ENCODE measurements around the gene CTSL.

The CTSL gene

DNA sequence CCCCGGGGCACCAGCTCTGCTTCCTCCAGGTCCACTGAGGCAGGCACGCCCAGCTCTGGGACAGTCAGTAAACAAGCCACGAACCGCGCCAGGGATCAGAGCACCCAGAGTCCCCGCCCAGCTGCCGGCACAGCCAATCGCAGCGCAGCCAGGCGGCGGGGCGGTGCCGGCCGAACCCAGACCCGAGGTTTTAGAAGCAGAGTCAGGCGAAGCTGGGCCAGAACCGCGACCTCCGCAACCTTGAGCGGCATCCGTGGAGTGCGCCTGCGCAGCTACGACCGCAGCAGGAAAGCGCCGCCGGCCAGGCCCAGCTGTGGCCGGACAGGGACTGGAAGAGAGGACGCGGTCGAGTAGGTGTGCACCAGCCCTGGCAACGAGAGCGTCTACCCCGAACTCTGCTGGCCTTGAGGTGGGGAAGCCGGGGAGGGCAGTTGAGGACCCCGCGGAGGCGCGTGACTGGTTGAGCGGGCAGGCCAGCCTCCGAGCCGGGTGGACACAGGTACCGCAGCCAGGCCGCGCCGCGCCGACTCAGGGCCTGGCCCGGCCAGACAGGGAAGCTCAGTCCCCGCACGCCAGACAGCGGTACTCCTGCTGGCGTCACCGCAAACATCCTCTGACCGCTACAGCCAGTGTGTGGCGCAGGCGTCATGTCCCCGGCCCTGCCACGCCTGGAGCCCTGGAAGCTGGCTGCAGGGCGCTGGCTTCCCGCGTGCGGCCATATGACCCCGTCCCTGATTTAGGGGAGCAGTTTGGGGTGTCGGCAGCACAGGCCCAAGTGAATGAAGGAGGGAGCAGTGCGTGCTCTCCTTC is at the start of gene CTSL:
TSS of gene CTSL (plus strand) at position 220 of the 810 bp plus-strand sequence. CDS start 1,485 bp downstream, outside the sequence.
- DNase-seq (ENCODE audit: low read depth): peak; percentile 54

DNA sequence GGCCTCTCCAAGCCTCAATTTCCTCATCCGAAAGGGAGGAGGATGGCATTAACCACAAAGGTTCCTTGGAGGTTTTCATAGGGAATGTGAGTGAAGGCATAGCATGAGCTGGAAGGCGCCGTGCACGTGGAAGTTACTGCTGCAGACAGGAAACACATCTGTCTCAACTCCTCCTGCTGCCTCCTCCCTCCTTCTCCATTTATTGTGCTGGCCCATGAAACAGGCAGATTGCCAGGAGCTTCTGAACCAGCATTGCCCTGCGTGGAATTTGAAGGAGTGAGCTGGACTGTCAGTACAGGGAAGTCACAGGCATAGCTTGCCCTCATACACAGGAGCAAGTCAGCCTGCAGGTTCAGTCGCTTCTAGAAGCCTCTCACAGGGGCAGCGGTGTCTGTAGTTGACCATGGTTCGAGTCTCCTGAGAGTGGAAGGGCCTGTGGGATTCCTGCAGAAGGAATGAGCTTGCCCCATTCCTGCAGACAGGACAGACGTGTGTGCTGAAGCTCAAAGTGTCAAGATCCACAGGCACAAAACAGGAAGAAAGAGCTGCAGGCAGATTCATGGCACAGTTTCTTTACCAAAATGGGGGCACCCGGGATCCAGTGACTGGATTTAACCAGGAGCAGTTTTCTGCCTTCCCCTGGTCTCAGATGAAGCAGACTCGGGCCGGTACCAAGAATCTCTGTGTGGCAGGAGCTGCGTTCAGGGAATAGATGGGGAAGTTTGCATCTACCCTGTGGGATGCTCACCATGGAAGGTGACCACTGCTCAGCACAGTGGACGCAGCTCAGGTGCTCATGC is 48.7 kb upstream of the CTSL start:
- no peak for DNase-seq (ENCODE audit: low read depth)

DNA sequence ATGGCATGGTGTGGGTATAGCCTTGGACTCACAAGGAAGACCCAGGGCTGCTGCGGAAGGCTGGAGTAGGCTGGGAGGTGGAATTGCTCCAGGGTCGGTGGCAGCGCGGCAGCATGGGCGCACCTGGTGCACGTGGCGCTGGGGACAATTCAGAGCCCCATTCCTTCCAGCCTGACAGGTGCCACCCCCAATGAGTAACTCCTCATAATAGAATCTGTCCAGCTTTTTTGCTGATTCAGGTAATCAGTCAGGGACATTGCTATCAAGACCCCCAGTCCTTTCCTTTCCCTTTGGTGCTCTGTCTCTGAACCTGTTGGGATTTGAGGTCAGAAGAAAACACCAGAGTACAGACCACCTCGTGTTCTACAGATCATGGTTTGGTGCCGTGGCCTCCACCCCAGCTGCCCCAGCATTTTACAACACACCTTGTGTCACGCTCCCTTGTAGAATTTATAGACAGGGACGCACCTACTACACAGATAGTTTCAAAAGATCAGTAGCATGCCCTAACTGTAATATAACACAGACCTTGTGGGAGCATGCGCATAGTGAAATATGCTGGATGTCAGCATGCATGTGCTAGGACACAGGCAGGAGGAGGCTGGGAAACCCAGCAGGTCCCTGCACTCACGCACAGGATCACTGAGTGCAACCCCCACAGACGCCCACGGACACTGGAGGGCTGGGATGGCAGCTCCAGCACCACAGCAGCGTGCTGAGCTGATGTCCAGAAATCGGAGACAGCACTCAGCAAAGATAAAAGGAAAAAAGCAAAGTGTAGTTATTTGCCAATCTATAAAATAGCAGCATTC is 47.9 kb upstream of the CTSL start:
- no peak for DNase-seq (ENCODE audit: low read depth)

DNA sequence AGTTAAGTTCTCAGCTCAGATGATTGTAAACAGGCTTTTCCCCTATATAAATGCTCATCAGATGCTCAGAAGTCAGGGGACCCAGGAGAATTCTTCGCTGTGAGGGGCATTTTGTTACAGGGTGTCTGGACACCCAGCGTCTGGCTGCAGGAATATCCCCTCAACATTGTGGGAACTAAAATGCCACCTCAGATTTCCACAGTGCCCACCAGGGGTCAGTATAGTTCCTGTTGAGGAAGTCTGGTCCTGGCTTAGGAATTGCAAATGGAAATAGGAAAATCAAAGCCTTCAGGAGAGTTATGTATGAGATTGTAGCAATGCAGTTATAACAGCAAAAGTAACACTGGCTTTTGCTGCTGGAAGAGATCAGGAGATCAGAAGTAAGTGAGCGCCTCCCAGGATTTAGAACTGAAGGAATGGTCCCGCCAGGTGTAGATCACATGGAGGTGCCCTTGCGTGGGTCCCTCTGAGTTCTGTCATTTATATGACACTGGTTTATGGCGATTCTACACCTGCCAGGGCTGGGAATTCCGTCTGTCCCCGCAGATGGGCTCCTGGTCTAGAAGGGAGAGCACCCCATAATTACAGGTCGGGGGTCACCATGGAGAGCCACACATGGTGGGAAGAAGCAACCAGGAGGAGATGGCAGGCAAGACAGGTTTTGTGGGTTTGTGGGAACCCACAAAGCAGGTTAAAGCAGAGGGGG is 47.1 kb upstream of the CTSL start:
- DNase-seq (ENCODE audit: low read depth): peak; percentile 23

DNA sequence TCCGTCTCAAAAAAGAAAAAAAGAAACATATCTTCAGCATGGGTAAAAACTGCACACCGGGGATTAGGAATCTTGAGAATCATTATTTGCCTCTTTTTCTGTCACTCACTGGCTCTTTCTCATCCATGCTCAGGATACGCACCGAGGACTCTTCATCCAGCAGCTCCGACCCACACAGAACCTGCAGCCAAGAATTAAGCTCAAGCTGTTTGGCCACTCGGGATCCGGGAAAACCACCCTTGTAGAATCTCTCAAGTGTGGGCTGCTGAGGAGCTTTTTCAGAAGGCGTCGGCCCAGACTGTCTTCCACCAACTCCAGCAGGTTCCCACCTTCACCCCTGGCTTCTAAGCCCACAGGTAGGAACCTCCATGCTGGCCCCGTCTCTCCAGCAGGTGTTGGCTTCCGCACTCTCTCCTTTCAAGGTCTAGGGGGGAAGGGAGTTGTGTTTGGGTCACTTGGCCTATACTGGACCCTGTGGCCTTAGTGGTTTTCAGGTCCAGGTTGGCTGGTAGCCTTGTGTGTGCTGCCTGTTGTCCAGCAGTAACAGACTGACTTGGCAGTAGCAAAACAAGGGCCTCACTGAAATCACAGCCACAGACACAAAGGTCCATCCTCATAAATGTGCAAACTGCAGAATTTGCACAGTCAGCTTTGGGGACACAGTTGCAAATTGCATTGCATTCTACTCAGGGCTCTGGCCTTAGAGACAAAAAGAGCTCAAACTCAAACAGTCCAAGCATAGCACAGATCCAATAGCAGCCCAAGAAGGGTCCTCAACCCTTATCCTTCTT is 44.5 kb upstream of the CTSL start:
- DNase-seq (ENCODE audit: low read depth): no peak

DNA sequence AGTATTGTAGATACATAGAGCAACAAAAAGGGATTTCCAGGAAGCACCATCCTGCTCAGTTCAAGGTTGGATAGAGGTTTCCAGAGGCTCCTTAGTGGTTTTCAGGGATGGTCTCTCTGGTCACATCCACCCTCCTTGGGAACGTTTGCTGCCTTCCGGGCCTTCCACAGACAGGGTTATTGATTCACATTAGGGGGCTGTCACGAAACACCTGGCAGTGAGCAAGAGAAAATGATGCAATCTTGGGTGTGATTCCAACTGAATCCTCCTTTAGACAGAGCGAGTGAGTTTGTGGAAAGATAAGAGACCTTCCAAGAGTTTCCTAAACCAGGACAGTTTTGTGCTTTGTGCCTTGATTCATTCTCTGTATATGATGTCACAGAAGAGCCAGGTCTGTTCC is 43.8 kb upstream of the CTSL start:
- no peak for DNase-seq (ENCODE audit: low read depth)

DNA sequence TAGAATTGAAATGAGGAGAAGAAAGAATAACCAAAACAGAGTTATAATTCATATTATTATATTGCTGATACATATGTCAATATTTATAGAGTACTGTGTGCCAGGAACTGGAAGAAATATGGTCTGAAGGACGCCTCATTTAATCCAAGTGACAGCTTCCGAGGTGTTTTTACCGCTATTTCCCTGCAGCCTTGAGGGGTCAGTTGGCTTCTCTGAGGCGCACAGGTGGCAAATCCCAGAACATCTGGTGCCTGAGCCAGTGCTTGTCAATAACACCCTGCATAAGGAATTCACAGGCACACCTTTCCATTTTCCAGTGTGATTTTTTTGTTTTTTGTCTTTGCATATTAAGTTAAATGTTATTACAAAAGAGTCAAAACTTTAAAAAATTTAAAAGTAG is 43.3 kb upstream of the CTSL start:
- no peak for DNase-seq (ENCODE audit: low read depth)

DNA sequence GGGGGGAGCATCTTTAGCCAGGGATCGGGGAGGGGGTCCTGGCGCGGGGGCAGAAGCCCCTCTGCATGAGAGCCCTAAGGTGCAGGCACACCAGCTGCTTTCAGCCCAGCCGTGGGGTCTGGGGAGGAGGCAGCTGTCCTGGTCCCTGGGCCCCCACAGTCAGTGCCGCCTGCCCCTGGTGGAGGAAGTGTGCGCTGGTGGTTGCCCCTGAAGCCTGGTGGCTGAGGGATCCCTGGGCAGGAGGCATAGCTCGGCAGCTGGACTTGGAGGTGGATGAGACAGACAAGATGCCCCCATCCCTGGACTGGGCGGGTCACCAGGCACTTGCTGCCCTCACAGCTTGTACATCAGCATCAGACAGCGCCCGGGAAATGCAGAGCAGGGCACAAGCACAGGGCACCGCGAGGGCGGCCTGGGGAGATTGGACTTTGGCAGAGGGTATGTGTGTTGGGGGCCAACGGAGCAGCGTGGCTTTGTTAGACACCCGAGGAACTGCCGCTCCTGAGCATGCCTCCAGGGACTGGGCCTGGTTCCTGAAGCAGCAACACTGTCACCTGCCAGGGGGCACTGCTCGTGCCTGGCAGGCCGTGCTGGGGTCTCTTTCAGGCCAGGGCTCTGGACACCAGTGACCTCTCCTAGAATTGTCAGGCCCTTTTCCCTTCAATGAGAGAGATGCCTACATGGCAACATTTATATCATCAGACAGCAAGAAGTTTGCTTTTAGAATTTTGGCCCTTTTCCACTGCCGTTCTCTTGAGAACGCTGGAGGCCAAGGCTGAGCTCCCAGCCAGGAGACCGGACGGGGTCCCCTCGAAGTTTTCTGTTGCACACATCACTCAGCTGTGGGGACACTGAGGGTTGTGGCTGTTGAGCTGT is 41.9 kb upstream of the CTSL start:
- DNase-seq (ENCODE audit: low read depth): no peak

DNA sequence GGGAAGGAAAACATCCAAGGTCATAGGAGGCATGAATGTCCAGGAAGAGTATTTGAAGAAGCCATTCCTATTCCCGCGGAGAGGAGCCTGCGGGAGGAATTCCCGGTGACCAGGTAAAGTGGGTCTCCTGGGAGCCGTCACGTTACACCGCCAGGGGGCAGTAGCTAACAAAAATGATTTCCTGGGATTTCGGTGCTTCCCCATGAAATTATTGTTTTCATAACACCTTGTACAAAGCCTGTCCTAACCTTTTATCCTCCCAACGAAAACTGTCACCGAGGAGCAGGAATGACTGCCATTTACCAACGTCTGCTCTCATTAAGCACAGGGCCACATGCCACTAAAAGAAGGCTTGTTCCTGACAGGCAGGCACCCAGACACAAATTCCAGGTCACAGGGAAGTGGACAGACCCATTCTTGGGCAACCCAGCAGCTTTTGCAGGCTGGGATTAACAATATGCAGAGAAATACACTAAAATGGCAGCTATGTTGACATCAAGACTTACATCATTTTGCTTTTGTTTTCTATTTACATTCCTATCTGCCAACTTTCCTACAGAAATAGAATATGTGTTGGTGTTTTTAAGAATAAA is 41.2 kb upstream of the CTSL start:
- no peak for DNase-seq (ENCODE audit: low read depth)

DNA sequence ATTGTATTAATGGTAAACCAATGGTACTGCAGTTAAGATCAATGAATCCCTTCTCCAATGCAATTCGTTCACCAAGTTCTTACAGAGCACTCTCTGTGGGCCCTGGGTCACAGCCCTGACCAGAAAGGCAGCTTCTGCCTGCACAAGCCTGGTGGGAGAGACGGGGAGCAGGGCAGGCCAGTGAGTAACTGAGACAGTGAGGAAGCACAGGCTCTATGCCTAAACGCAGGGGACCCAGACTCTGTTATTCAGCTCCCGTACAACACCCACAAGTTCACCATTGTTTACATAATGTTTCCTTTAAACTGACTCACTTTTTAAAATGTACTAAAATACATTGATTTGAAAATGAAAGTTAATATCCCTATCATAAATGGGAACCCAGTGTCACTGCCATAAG is 40.5 kb upstream of the CTSL start:
- DNase-seq (ENCODE audit: low read depth): no peak

DNA sequence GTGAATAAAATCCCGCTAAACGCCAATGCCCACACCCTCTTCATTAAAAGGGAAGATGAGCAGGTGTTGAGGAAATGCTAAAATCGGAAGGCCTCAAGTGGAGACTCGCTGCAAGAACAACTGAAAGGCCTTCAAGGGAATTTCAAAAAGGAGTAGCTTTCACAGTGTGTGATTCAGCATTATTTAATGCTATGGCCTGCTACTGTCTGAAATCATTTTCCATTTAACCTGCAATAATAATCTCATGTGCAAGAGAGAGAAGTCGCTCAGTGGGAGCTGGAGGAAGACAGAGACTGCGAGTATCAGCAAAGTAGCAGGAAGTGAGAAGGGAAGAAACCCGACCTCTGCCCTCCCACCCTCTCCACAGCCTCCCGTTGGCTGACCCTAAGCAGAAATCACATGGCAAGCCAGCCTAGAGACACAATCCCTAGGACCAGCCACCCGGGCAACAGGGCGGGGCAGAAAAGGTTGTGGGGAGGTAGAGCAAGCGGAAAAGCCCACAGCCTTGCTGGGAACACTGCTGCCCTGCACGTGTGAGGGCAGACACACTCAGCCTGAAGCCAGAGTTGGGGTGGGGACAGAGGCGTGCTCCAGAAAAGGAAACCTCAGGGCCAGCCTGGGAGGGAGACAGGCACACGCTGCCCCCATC is 39.9 kb upstream of the CTSL start:
- DNase-seq (ENCODE audit: low read depth): no peak

DNA sequence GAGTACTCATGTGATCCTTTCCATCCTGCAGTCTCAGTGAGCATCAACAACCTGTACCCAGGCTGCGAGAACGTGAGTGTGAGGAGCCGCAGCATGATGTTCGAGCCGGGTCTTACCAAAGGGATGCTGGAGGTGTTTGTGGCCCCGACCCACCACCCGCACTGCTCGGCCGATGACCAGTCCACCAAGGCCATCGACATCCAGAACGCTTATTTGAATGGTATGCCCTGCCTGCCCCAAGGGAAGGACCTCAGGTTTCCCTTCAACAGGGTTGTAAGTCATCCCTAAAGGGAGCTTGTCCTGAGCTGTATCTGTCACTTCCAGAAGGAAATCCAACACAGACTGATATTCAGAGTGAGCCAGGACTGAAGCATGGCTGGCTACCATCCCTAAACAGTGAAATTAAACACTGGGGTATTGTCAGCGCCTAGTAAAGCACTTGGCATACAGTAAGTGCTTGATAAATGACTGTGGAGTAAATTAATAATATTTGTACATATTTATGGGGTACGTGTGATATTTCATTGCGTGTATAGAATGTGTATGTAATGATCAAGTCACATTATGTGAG is 39.3 kb upstream of the CTSL start:
- DNase-seq (ENCODE audit: low read depth): no peak

DNA sequence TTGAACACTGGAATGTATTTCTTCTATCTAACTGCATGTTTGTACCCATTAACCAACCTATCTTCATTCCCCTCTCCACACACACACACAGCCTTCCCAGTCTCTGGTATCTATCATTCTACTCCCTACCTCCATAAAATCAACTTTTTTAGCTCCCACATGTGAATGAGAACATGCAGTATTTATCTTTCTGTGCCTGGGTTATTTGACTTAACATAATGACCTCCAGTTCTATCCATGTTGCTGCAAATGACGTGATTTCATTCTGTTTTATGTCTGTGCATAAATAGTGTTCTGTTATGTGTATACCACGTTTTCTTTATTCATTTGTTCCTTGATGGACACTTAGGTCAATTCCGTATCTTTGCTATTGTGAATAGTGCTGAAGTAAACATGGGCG is 38.7 kb upstream of the CTSL start:
- DNase-seq (ENCODE audit: low read depth): no peak

DNA sequence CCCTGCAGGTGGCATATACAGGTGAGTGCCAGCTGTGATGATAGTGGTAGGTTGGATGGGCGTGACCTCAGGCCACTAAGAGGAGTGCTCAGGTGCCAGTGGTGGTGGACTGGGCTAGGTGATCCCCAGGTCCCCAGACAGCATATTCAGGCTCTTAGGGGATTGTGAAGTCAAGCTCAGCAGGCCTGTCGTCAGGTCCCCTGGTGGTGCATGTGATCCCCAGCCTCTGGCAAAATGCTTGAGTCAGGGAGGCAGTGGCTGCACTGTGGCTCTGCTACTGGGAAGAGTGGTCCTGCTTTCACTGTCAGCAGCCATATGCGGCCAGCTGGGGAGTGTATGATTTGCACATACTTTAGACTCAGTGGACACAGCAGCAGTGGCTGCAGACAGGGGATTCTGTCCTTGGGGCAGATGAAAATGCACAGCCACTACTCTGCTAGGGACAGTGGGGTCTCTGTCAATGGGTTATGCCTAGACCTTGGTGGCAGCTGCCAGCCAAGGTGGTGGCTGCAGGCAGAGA is 31.6 kb upstream of the CTSL start:
- DNase-seq (ENCODE audit: low read depth): no peak

DNA sequence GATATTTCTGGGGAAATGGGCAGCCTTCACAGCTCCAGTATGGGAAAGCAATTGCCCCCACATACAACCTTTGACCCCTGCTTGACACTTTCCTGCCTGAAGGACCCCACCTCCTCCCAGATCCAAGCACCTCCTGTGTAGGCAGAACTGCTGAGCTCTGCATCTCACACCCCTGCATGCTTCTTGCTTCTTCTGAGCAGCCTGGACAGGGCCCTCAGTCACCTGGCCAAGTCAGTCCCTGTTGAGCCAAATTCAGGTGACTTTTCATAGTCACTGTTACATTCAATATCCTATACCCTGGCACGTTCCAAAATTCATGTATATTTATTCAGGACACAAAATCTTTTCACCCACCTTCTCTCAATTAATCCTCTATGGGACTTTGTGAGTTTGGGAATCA is 30.4 kb upstream of the CTSL start:
- DNase-seq (ENCODE audit: low read depth): no peak

DNA sequence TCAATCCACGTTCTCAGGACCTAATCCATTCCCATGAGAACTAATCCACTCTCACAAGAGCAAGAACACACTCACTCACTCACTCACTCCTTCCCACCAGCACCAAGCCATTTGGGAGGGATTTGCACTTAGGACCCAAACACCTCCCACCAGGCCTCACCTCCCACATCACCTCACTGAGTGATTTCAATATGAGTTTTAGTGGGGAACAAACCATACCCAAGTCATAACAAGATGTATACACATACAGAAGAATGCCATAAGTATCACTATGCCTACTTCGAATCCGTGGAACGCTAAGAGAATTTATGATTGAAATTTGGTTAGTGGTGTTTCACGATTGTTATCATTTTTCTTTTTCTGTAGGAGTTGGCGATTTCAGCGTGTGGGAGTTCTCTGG is 29.3 kb upstream of the CTSL start:
- no peak for DNase-seq (ENCODE audit: low read depth)

DNA sequence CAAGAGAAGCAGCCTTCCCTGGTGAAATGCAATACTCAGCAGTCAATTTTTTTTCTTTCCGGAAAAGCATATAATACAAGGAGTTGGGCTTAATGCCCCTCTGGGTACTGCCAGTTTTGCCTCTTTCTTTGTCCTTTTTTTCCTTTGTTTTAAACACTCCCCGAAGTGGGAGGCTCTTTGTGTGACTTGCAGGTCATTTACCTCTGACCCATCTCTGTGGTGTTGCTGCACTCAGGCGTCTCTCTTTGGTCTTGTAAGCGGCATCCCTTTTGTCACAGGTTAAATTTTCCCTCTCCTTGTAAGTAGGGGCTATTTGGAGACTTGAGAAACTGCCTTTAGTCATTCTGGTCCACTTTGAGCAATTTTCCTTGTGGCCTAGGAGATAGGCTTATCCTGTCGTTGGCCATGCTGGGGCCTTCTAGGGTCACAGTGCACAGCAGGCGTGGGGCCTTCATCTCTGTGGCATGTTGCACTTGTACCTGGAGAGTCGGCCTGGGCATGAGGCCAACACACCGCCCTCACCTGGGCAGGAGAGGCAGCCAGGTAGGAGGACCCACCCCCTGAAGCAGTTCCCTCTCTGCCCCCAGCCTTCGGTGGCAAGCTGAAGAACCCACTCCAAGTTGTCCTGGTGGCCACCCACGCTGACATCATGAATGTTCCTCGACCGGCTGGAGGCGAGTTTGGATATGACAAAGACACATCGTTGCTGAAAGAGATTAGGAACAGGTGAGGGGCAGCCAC is 27.7 kb upstream of the CTSL start:
- no peak for DNase-seq (ENCODE audit: low read depth)

DNA sequence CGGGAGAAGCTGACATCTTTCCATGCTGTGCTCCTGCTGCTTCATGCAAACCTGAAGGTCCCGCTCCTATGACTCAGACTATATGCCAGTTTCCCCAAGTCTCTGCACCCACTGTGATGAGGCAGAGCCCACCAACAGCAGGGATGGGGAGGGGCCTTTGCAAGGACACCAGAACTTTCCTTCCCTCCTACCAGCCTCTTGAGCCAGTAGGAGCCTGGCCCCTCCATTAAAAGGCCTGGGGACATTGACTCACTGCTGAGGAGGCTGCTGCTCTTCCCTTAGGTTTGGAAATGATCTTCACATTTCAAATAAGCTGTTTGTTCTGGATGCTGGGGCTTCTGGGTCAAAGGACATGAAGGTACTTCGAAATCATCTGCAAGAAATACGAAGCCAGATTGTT is 26.1 kb upstream of the CTSL start:
- DNase-seq (ENCODE audit: low read depth): no peak

All from activated T-cell treated with anti-CD3 and anti-CD28 coated beads for 1 hour (primary cell).